Panc1 (cell line): ENCODE results near the gene MGMT. TPM values are rescaled to one million over a fixed set of nuclear protein-coding genes. Genes with fewer than 3 reads are reported as not detected.

Source experiments
- ATAC-seq: fragments of 200-7000 bp; cut with Tn5 transposase; 2 replicates; pipeline ENCODE4 v1.9.1; 2020; ENCODE audit warnings: mild to moderate bottlenecking, moderate library complexity
- BruUV-seq: library from RNA; stranded (reverse); fragments of 400-500 nt; replicated peaks from 2 replicates; lab custom pipeline; 2021; lab: Mats Ljungman, UMichigan
- CTCF ChIA-PET: fragments of 300-600 bp; sonication (Branson Sonifier 250); formaldehyde crosslinking; loops from one replicate; lab custom pipeline; 2022; ENCODE audit warnings: antibody characterized with exemption; lab: Charles Lee
- POLR2A ChIA-PET: fragments of 300-600 bp; sonication (Branson Sonifier 250); formaldehyde crosslinking; loops from one replicate; lab custom pipeline; 2022; ENCODE audit warnings: antibody characterized with exemption; lab: Charles Lee
- DNase-seq: peaks from one replicate; pipeline ENCODE4 v3.0.0-alpha.2; 2010; ENCODE audit warnings: low read depth, low spot score
- H3K27ac ChIP-seq: 2 replicates; pipeline ENCODE4 v1.5.1; 2011; ENCODE audit warnings: mild to moderate bottlenecking, low read length, inconsistent platforms
- H3K27me3 ChIP-seq: fragments of 200-500 bp; sonication (Bioruptor generic); 2 replicates; pipeline ENCODE4 v1.6.0; 2014; ENCODE audit warnings: low read length, inconsistent platforms; ENCODE audit not compliant: control insufficient read depth, insufficient read depth
- H3K36me3 ChIP-seq: fragments of 200-500 bp; sonication (Bioruptor generic); 2 replicates; pipeline ENCODE4 v1.5.1; 2014; ENCODE audit warnings: inconsistent platforms, mild to moderate bottlenecking, low read length, moderate library complexity; ENCODE audit not compliant: control insufficient read depth, insufficient read depth
- H3K4me1 ChIP-seq: 2 replicates; pipeline ENCODE4 v1.5.1; 2011; ENCODE audit warnings: inconsistent platforms, mild to moderate bottlenecking, low read length, moderate library complexity; ENCODE audit not compliant: control insufficient read depth, insufficient read depth
- H3K4me3 ChIP-seq, 2 experiments: 2 replicates each; pipeline ENCODE4 v1.5.1; 2011 to 2012; ENCODE audit warnings: low read depth in 2 of 2, low read length in 2 of 2, mild to moderate bottlenecking in 2 of 2, inconsistent platforms in 1 of 2, moderate library complexity in 1 of 2
- H3K9me3 ChIP-seq: fragments of 200-500 bp; sonication (Bioruptor generic); 2 replicates; pipeline ENCODE4 v1.5.1; 2014; ENCODE audit warnings: low read depth, mild to moderate bottlenecking, inconsistent platforms, low read length, moderate library complexity; ENCODE audit not compliant: control insufficient read depth, insufficient read depth
- CTCF ChIP-seq: fragments of 450-650 bp; IDR thresholded peaks from 2 replicates; pipeline ENCODE4 v1.5.1; 2017; ENCODE audit warnings: mild to moderate bottlenecking
- POLR2AphosphoS5 ChIP-seq: IDR thresholded peaks from 2 replicates; pipeline ENCODE4 v1.6.1; 2012; ENCODE audit warnings: mild to moderate bottlenecking, low read depth, low read length, moderate library complexity
- REST ChIP-seq, 2 experiments: IDR thresholded peaks; 2 replicates each; pipeline ENCODE4 v1.6.1; 2011 to 2012; ENCODE audit warnings: low read depth in 2 of 2, control low read depth in 1 of 2, low read length in 1 of 2, mild to moderate bottlenecking in 1 of 2, moderate library complexity in 1 of 2; ENCODE audit not compliant: insufficient read depth in 1 of 2
- SIN3A ChIP-seq: IDR thresholded peaks from 2 replicates; pipeline ENCODE4 v1.6.1; 2012; ENCODE audit warnings: low read depth, mild to moderate bottlenecking, low read length, moderate library complexity, borderline replicate concordance; ENCODE audit not compliant: insufficient read depth
- TCF7L2 ChIP-seq: IDR thresholded peaks from 2 replicates; pipeline ENCODE4 v1.6.1; 2011; ENCODE audit warnings: mild to moderate bottlenecking, low read depth, low read length, inconsistent platforms
- in situ Hi-C: cut with HindIII; loops from 2 replicates; pipeline ENCODE4 v1.10.0; 2016; ENCODE audit warnings: low sequenced_read_pairs, low pct_unique_long_range_greater_than_20kb
- intact Hi-C: fragments of 100-400 bp; cut with micrococcal nuclease; formaldehyde crosslinking; loops from one replicate; pipeline ENCODE4 v1.10.0; 2022; ENCODE audit not compliant: unreplicated experiment
- total RNA-seq: library from RNA; stranded (reverse); gene quantifications from one replicate; pipeline ENCODE4 v1.2.1, GENCODE V29; 2021; ENCODE audit not compliant: unreplicated experiment

The MGMT gene
- total RNA-seq, 1 experiment from 2014 or later, result 27.3 TPM

GRCh38 chr10:129793479-129793878 lies 326.4 kb downstream of the MGMT start:
- intact Hi-C loops (no loop called here), in situ Hi-C loops (no loop called here)
- no peak for DNase-seq
- Histone ChIP-seq H3K27me3 (peaks cover 4% of the 10 kb centered on the region; the same call in 1 of the 2 replicates), H3K36me3 (no peaks in the 10 kb centered on the region), H3K9me3 (no peaks in the 10 kb centered on the region), H3K27ac (no peak overlapping the region), H3K4me1 (no peaks in the 10 kb centered on the region), H3K4me3 (no peak overlapping the region)
- ChIA-PET POLR2A (no interaction called here), CTCF (no interaction called here)
- no TSS peak for BruUV-seq
- TF ChIP-seq POLR2AphosphoS5 (no peak), TCF7L2 (no peak), CTCF (no peak), REST (IDR thresholded peaks at IDR 0.05; ENCODE audit: insufficient read depth in 1 of 2, low read depth in 2 of 2, low read length in 1 of 2) (no peak), SIN3A (no peak)
- ATAC-seq, result no peak

- Histone ChIP-seq H3K4me3 (no peak overlapping the region), H3K36me3 (no peaks in the 10 kb centered on the region), H3K27me3 (peaks cover 8% of the 10 kb centered on the region; the same call in 1 of the 2 replicates), H3K9me3 (no peaks in the 10 kb centered on the region), H3K27ac (no peak overlapping the region), H3K4me1 (no peaks in the 10 kb centered on the region)
- DNase-seq (no peak), ATAC-seq (no peak)
- BruUV-seq, result no TSS peak
- in situ Hi-C loops, result no loop called here
- TF ChIP-seq SIN3A, result no peak
- TF ChIP-seq CTCF, result no peak
- TF ChIP-seq REST (IDR thresholded peaks at IDR 0.05; ENCODE audit: insufficient read depth in 1 of 2, low read depth in 2 of 2, low read length in 1 of 2), result no peak
- TF ChIP-seq POLR2AphosphoS5, result no peak
- intact Hi-C loops, result no loop called here
- POLR2A ChIA-PET, result no interaction called here
- CTCF ChIA-PET, result no interaction called here
These were observed 327.0 kb downstream of the MGMT start for GRCh38 chr10:129793996-129794395.
